GM19035 (cell line): ENCODE results near the gene SLC9A9.
A peak's percentile ranks its signal among the peaks of the same experiment; 100 is the strongest.
"Not testable (repeated sequence)": the region's sequence is repeated elsewhere in the genome, so short reads cannot be mapped to it uniquely, and the experiment has no call there.

ENCODE experiments used
- ATAC-seq: cut with Tn5 transposase; IDR thresholded peaks from one replicate; pipeline ENCODE4 v1.9.1; 2021; ENCODE audit not compliant: unreplicated experiment

Gene SLC9A9

GRCh38 chr3:143698682-143699303, 149.5 kb downstream of the SLC9A9 start:
- no peak for ATAC-seq

GRCh38 chr3:143697975-143698374, 150.3 kb downstream of the SLC9A9 start:
- ATAC-seq, result no peak

- not testable (repeated sequence) for ATAC-seq
These were observed 152.9 kb downstream of the SLC9A9 start for GRCh38 chr3:143695333-143695732.

- no peak for ATAC-seq
These were observed 154.8 kb downstream of the SLC9A9 start for GRCh38 chr3:143693506-143693905.

- ATAC-seq, result no peak
These were observed 161.6 kb downstream of the SLC9A9 start for GRCh38 chr3:143686638-143687197.

GRCh38 chr3:143685491-143685890, 162.8 kb downstream of the SLC9A9 start:
- no peak for ATAC-seq

- ATAC-seq, result no peak
These were observed 170.8 kb downstream of the SLC9A9 start for GRCh38 chr3:143677430-143677829.

GRCh38 chr3:143676747-143677146, 171.5 kb downstream of the SLC9A9 start:
- ATAC-seq, result no peak

- no peak for ATAC-seq
These were observed 172.2 kb downstream of the SLC9A9 start for GRCh38 chr3:143676021-143676420.

GRCh38 chr3:143674100-143674968, 173.9 kb downstream of the SLC9A9 start:
- ATAC-seq, result peak; percentile 65

- ATAC-seq, result no peak
These were observed 175.7 kb downstream of the SLC9A9 start for GRCh38 chr3:143672396-143673165.

GRCh38 chr3:143671626-143672025, 176.6 kb downstream of the SLC9A9 start:
- ATAC-seq, result no peak

- peak; percentile 96 for ATAC-seq
These were observed 179.1 kb downstream of the SLC9A9 start for GRCh38 chr3:143668924-143669790.

GRCh38 chr3:143668385-143668784, 179.9 kb downstream of the SLC9A9 start:
- no peak for ATAC-seq

- ATAC-seq, result no peak
These were observed 186.6 kb downstream of the SLC9A9 start for GRCh38 chr3:143661677-143662076.

GRCh38 chr3:143658861-143659260, 189.4 kb downstream of the SLC9A9 start:
- ATAC-seq, result no peak

GRCh38 chr3:143658116-143658515, 190.2 kb downstream of the SLC9A9 start:
- no peak for ATAC-seq

GRCh38 chr3:143657391-143657790, 190.9 kb downstream of the SLC9A9 start:
- no peak for ATAC-seq

- ATAC-seq, result no peak
These were observed 193.4 kb downstream of the SLC9A9 start for GRCh38 chr3:143654906-143655305.

- no peak for ATAC-seq
These were observed 194.3 kb downstream of the SLC9A9 start for GRCh38 chr3:143653935-143654334.
